Osteoblast (primary cell): ENCODE data around the gene PTPRN2. TPM values are rescaled to one million over a fixed set of nuclear protein-coding genes. Genes with fewer than 3 reads are reported as not detected.

ENCODE experiments used
- DNase-seq: peaks from one replicate; pipeline ENCODE4 v3.0.0; 2011; ENCODE audit warnings: low spot score, mixed read lengths; ENCODE audit not compliant: insufficient read length; ENCODE audit errors: missing footprints
- H2AFZ ChIP-seq: 2 replicates; pipeline ENCODE4 v1.6.0; 2011; ENCODE audit warnings: mild to moderate bottlenecking, low read length
- H3K27ac ChIP-seq: 2 replicates; pipeline ENCODE4 v1.5.1; 2011; ENCODE audit warnings: mild to moderate bottlenecking, low read depth, low read length, moderate library complexity
- H3K27me3 ChIP-seq: 2 replicates; pipeline ENCODE4 v1.6.0; 2012; ENCODE audit warnings: mild to moderate bottlenecking, control low read depth, inconsistent platforms, low read length, moderate library complexity; ENCODE audit not compliant: insufficient read depth
- H3K36me3 ChIP-seq: 2 replicates; pipeline ENCODE4 v1.5.1; 2011; ENCODE audit warnings: mild to moderate bottlenecking, low read length, control low read depth, moderate library complexity; ENCODE audit not compliant: insufficient read depth
- H3K4me1 ChIP-seq: 2 replicates; pipeline ENCODE4 v1.5.1; 2011; ENCODE audit warnings: mild to moderate bottlenecking, low read length, control low read depth, moderate library complexity; ENCODE audit not compliant: insufficient read depth
- H3K4me2 ChIP-seq: 2 replicates; pipeline ENCODE4 v1.6.0; 2011; ENCODE audit warnings: mild to moderate bottlenecking, low read length; ENCODE audit not compliant: insufficient read depth
- H3K4me3 ChIP-seq: fragments of 200-600 bp; sonication (generic); 3 replicates; pipeline ENCODE4 v1.5.1; 2012; ENCODE audit warnings: mild to moderate bottlenecking, low read length, inconsistent platforms; ENCODE audit not compliant: insufficient read depth
- H3K79me2 ChIP-seq: 2 replicates; pipeline ENCODE4 v1.6.0; 2012; ENCODE audit warnings: mild to moderate bottlenecking, low read length, control low read depth, inconsistent platforms; ENCODE audit not compliant: insufficient read depth
- H3K9me3 ChIP-seq: 2 replicates; pipeline ENCODE4 v1.5.1; 2011; ENCODE audit warnings: low read depth, low read length, control low read depth
- H4K20me1 ChIP-seq: 2 replicates; pipeline ENCODE4 v1.6.0; 2012; ENCODE audit warnings: mild to moderate bottlenecking, low read length, control low read depth; ENCODE audit not compliant: insufficient read depth
- CTCF ChIP-seq: IDR thresholded peaks from 2 replicates; pipeline ENCODE4 v1.5.1; 2011; ENCODE audit warnings: mild to moderate bottlenecking, low read depth, low read length, moderate library complexity; ENCODE audit errors: extremely low read depth
- total RNA-seq: library from RNA; depleted of rRNA; stranded (reverse); fragments of >200 nt; gene quantifications from 2 replicates; pipeline ENCODE4 v1.2.3, GENCODE V29; 2012

Gene PTPRN2
- total RNA-seq, 1 donor: 0.36 TPM

- H3K27me3 ChIP-seq: no peaks in the 10 kb centered on the region
- no peaks in the 10 kb centered on the region for H3K9me3 ChIP-seq
- H3K79me2 ChIP-seq: no peaks in the 10 kb centered on the region
- peak overlapping the region; percentile 62 for H3K27ac ChIP-seq
- H2AFZ ChIP-seq: no peak overlapping the region
- H3K4me2 ChIP-seq: peak overlapping the region; percentile 6
- no peak overlapping the region for H3K4me3 ChIP-seq
- no peak for DNase-seq
- H3K4me1 ChIP-seq: peaks cover 20% of the 10 kb centered on the region
- H3K36me3 ChIP-seq: no peaks in the 10 kb centered on the region
- no peaks in the 10 kb centered on the region for H4K20me1 ChIP-seq
- no peak for TF ChIP-seq CTCF
Measured at GRCh38 chr7:158617737-158618128, 30.1 kb upstream of the PTPRN2 start.

DNA sequence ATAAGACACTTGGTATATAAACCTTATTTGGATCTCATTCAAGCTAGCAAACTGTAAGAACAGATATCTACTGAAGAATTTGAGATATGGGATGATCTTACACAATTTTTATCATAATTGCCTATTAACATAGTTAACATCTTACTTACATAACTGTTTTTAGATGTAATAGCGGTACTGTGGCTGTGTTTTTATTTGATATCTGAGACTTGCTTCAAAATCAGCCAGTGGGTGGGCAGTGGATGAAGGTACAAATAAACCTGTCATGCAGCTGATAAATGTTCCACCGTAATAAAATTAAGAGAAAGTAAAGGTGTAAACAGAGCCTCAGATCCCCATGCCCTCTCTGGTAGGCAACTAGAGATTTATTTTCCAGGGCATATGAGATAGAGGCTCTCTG lies 28.4 kb upstream of the PTPRN2 start:
- H4K20me1 ChIP-seq: no peaks in the 10 kb centered on the region
- DNase-seq: no peak
- H3K36me3 ChIP-seq: no peaks in the 10 kb centered on the region
- peaks cover 20% of the 10 kb centered on the region for H3K4me1 ChIP-seq
- no peak overlapping the region for H2AFZ ChIP-seq
- H3K27me3 ChIP-seq: no peaks in the 10 kb centered on the region
- no peaks in the 10 kb centered on the region for H3K9me3 ChIP-seq
- no peak overlapping the region for H3K27ac ChIP-seq
- H3K4me2 ChIP-seq: no peak overlapping the region
- no peak overlapping the region for H3K4me3 ChIP-seq
- H3K79me2 ChIP-seq: no peaks in the 10 kb centered on the region
- no peak for TF ChIP-seq CTCF

DNA sequence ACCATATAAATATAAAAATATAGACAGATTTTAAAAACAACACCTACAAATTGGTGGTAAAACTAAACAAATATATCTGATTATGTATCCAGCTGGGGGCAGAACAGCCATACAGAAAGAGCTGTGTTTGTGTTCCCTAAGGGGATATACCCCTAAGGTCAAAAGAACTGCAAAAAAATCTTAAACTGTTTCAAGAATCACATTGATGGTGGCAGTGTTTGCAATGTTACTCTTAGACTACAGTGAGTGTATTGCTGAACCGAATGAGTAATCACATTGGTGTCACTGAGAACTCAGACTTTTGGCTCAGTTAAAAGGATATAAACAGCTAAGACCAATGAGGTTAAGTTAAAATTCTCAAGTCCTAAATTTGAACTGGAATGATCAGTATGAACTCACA lies 27.1 kb upstream of the PTPRN2 start:
- Histone ChIP-seq H3K27me3 (no peaks in the 10 kb centered on the region), H3K36me3 (no peaks in the 10 kb centered on the region), H3K9me3 (no peaks in the 10 kb centered on the region), H3K27ac (no peak overlapping the region), H3K4me3 (no peak overlapping the region), H3K4me1 (peaks cover 20% of the 10 kb centered on the region), H3K4me2 (no peak overlapping the region), H2AFZ (no peak overlapping the region), H4K20me1 (no peaks in the 10 kb centered on the region), H3K79me2 (no peaks in the 10 kb centered on the region)
- peak; percentile 15 for TF ChIP-seq CTCF
- DNase-seq: no peak

- no peak for DNase-seq
- Histone ChIP-seq H3K27ac (no peak overlapping the region), H3K4me1 (peaks cover 20% of the 10 kb centered on the region), H2AFZ (no peak overlapping the region), H3K27me3 (no peaks in the 10 kb centered on the region), H3K9me3 (no peaks in the 10 kb centered on the region), H4K20me1 (no peaks in the 10 kb centered on the region), H3K4me2 (no peak overlapping the region), H3K79me2 (no peaks in the 10 kb centered on the region), H3K36me3 (no peaks in the 10 kb centered on the region), H3K4me3 (no peak overlapping the region)
- no peak for TF ChIP-seq CTCF
Measured at GRCh38 chr7:158613481-158613880, 25.9 kb upstream of the PTPRN2 start.
